Muscle layer of colon (tissue), 2 donors: ENCODE measurements around the gene KANSL1.

Experiments used
- H3K27ac ChIP-seq: one replicate; pipeline ENCODE4 v1.7.0; 2013; ENCODE audit warnings: low read depth, mild to moderate bottlenecking, low read length, moderate library complexity
- H3K27me3 ChIP-seq, 2 donors: one replicate each; pipeline ENCODE4 v1.7.0; 2013; ENCODE audit warnings: low read length in 2 of 2, mild to moderate bottlenecking in 2 of 2; ENCODE audit not compliant: insufficient read depth in 2 of 2, control insufficient read depth in 1 of 2
- H3K36me3 ChIP-seq: one replicate; pipeline ENCODE4 v1.7.0; 2013; ENCODE audit warnings: mild to moderate bottlenecking, low read length; ENCODE audit not compliant: insufficient read depth
- H3K4me1 ChIP-seq: one replicate; pipeline ENCODE4 v1.7.0; 2013; ENCODE audit warnings: mild to moderate bottlenecking, low read length; ENCODE audit not compliant: insufficient read depth
- H3K4me3 ChIP-seq, 2 donors: one replicate each; pipeline ENCODE4 v1.7.0; 2013; ENCODE audit warnings: low read length in 2 of 2, low read depth in 1 of 2, mild to moderate bottlenecking in 1 of 2, moderate library complexity in 1 of 2
- H3K9ac ChIP-seq: one replicate; pipeline ENCODE4 v1.7.0; 2013; ENCODE audit warnings: low read length
- H3K9me3 ChIP-seq: one replicate; pipeline ENCODE4 v1.7.0; 2013; ENCODE audit warnings: mild to moderate bottlenecking, low read length
- donor health status: abdominal sarcoma.
- donor health status: Adenocarcinoma of cecum.

Gene KANSL1

DNA sequence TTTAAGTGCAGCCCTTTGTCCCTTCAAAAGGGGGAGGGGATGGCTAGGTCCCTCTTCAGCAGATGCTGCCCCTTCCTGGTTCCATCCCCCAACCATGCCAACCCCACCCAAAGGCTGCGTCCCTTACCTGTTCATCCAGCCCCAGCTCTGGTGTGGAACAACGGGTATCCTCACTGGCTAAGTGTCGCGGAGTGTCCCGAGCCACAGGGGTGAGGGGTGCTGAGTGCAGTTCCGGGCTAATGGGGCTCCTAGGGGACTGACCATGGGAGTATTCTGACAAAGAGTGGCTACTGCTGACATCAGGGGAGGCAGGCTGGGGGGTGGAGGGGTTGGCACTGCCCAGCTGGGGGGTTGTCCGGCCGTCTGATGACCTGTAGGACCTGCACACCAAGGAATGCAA is 161.3 kb downstream of the KANSL1 start:
- Histone ChIP-seq H3K4me3 (no peak overlapping the region), H3K4me1 (peaks cover 8% of the 10 kb centered on the region), H3K27ac (no peak overlapping the region), H3K9me3 (no peaks in the 10 kb centered on the region), H3K9ac (no peak overlapping the region), H3K36me3 (peaks cover 78% of the 10 kb centered on the region), H3K27me3 (no peaks in the 10 kb centered on the region)

DNA sequence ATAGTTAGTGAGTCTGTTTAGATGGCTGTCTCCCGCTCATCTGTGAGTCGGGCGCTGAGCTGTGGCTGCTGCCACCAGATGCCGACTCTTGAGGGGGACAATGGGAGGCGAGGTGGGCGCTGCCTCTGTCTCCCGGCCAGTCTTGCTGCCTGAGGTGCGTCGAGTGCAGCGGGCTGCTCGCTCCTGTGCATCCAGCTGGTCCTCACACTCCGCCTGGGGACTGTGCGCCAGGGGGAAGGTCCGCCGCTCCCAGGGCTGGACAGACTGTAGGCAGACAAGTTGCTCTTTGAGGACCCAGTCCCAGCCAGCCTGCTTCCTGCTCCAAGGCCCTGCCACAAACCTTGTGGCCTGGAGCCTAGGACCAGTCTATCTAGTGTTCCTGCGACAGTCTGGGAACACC is 161.8 kb downstream of the KANSL1 start:
- Histone ChIP-seq H3K4me1 (peaks cover 8% of the 10 kb centered on the region), H3K9ac (no peak overlapping the region), H3K36me3 (peaks cover 74% of the 10 kb centered on the region), H3K9me3 (no peaks in the 10 kb centered on the region), H3K27ac (no peak overlapping the region), H3K4me3 (no peak overlapping the region), H3K27me3 (no peaks in the 10 kb centered on the region)

DNA sequence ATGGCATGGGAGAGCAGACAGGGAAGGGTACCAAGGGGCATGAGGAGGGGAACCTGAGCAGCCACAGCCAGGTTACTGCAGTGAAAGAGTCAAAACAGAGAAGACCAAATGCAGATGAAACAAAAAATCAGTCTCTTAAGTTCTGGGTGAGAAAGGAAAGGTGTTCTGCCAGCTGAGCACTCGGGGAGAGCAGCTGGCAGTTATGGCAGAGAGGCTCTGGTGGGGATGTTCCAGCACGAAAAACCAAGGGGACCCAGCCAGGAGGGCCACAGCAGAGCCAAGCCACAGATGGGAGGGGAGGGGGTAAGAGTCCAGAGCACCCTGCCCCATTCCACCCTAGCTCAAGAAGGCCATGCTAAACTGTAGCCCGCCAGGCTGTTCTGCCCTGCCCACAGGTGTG is 162.5 kb downstream of the KANSL1 start:
- no peak overlapping the region for H3K4me3 ChIP-seq
- peaks cover 68% of the 10 kb centered on the region for H3K36me3 ChIP-seq
- H3K9me3 ChIP-seq, result no peaks in the 10 kb centered on the region
- H3K27me3 ChIP-seq, result no peaks in the 10 kb centered on the region
- H3K27ac ChIP-seq, result no peak overlapping the region
- peaks cover 8% of the 10 kb centered on the region for H3K4me1 ChIP-seq
- H3K9ac ChIP-seq, result no peak overlapping the region

DNA sequence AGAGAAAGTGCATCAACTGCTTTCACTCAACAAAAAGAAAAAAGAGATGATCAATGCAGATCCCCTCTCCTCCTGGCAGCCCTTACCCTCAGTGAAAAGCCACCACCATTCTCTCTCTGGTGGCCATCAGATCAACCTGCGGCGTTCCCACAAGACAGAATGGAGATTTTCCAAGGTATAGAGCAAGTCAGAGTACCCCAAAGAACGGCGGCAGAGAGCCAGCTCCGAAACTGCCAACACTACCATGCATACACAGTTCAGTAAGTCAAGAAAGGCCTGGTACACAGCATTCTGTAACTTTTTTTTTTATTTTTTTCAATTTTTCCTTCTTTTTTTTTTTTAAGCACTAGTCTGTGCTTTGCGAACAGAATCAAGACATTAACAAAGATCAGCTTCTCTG is 163.6 kb downstream of the KANSL1 start:
- Histone ChIP-seq H3K4me1 (peaks cover 8% of the 10 kb centered on the region), H3K9ac (no peak overlapping the region), H3K27ac (no peak overlapping the region), H3K9me3 (no peaks in the 10 kb centered on the region), H3K4me3 (no peak overlapping the region), H3K36me3 (peaks cover 59% of the 10 kb centered on the region), H3K27me3 (no peaks in the 10 kb centered on the region)

DNA sequence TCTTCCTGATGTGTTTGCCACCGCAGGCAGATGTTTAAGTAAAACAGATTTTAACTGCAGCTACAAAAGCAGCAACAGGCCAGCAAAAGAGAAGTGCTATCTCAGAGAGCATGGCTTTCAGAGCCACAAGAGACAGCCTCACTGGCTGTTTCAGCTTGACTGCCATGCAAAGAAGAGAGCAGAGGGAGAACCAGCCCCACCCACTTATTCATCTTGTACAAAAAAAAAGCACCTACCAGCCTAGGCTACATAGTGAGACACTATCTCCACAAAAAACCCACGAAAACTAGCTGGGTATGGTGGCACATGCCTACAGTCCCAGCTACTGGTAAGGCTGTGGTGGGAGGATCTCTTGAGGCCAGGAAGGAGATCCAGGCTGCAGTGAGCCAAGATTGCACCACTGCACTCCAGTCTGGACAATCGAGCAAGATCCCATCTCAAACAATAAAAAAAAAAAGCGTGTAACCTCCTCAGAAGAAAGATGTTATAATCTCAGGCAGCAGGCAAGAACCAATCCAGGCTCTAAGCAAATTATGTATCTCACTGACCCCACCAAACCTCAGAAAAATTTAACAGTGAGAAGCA is 164.2 kb downstream of the KANSL1 start:
- no peaks in the 10 kb centered on the region for H3K27me3 ChIP-seq
- H3K36me3 ChIP-seq, result peaks cover 53% of the 10 kb centered on the region
- no peaks in the 10 kb centered on the region for H3K9me3 ChIP-seq
- peaks cover 8% of the 10 kb centered on the region for H3K4me1 ChIP-seq
- no peak overlapping the region for H3K9ac ChIP-seq
- no peak overlapping the region for H3K4me3 ChIP-seq
- no peak overlapping the region for H3K27ac ChIP-seq

DNA sequence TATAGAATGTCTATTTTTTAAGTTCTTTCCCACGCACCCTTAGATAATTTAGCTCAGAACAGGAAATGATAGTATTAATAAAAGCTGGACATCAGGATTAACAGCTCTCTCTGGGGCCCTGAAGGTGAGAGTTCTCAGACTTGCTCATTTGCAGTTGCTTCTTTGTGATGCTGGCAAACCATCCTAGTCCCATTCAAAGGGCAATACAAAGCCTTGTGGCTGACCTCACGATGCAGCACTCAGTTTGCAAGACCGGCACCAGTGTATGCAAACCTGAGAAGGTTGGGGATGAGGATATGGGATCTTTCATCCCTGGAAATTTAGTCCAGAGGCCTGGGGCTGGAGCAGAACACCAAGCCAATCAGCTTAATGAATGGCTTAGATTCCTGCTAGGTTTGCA is 164.9 kb downstream of the KANSL1 start:
- Histone ChIP-seq H3K27ac (no peak overlapping the region), H3K4me1 (peaks cover 8% of the 10 kb centered on the region), H3K4me3 (no peak overlapping the region), H3K36me3 (peaks cover 46% of the 10 kb centered on the region), H3K9me3 (no peaks in the 10 kb centered on the region), H3K9ac (no peak overlapping the region), H3K27me3 (no peaks in the 10 kb centered on the region)

DNA sequence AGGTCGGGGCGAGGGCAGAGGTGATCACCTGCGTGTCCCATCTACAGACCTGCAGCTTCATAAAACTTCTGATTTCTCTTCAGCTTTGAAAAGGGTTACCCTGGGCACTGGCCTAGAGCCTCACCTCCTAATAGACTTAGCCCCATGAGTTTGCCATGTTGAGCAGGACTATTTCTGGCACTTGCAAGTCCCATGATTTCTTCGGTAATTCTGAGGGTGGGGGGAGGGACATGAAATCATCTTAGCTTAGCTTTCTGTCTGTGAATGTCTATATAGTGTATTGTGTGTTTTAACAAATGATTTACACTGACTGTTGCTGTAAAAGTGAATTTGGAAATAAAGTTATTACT is 165.3 kb downstream of the KANSL1 start:
- H3K9me3 ChIP-seq, result no peaks in the 10 kb centered on the region

DNA sequence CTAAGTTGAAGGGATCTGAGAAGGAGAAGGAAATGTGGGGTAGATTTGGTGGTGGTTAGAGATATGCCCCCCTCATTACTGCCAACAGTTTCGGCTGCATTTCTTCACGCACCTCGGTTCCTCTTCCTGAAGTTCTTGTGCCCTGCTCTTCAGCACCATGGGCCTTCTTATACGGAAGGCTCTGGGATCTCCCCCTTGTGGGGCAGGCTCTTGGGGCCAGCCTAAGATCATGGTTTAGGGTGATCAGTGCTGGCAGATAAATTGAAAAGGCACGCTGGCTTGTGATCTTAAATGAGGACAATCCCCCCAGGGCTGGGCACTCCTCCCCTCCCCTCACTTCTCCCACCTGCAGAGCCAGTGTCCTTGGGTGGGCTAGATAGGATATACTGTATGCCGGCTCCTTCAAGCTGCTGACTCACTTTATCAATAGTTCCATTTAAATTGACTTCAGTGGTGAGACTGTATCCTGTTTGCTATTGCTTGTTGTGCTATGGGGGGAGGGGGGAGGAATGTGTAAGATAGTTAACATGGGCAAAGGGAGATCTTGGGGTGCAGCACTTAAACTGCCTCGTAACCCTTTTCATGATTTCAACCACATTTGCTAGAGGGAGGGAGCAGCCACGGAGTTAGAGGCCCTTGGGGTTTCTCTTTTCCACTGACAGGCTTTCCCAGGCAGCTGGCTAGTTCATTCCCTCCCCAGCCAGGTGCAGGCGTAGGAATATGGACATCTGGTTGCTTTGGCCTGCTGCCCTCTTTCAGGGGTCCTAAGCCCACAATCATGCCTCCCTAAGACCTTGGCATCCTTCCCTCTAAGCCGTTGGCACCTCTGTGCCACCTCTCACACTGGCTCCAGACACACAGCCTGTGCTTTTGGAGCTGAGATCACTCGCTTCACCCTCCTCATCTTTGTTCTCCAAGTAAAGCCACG is 165.9 kb downstream of the KANSL1 start:
- Histone ChIP-seq H3K9ac (no peak overlapping the region), H3K4me3 (no peak overlapping the region), H3K27ac (no peak overlapping the region), H3K9me3 (no peaks in the 10 kb centered on the region), H3K27me3 (no peaks in the 10 kb centered on the region), H3K36me3 (peaks cover 36% of the 10 kb centered on the region), H3K4me1 (peaks cover 8% of the 10 kb centered on the region)

More for the DNA sequence above, 165.3 kb downstream of the KANSL1 start:
- Histone ChIP-seq H3K27me3 (no peaks in the 10 kb centered on the region), H3K4me1 (peaks cover 8% of the 10 kb centered on the region), H3K9ac (no peak overlapping the region), H3K36me3 (peaks cover 42% of the 10 kb centered on the region), H3K4me3 (no peak overlapping the region), H3K27ac (no peak overlapping the region)

DNA sequence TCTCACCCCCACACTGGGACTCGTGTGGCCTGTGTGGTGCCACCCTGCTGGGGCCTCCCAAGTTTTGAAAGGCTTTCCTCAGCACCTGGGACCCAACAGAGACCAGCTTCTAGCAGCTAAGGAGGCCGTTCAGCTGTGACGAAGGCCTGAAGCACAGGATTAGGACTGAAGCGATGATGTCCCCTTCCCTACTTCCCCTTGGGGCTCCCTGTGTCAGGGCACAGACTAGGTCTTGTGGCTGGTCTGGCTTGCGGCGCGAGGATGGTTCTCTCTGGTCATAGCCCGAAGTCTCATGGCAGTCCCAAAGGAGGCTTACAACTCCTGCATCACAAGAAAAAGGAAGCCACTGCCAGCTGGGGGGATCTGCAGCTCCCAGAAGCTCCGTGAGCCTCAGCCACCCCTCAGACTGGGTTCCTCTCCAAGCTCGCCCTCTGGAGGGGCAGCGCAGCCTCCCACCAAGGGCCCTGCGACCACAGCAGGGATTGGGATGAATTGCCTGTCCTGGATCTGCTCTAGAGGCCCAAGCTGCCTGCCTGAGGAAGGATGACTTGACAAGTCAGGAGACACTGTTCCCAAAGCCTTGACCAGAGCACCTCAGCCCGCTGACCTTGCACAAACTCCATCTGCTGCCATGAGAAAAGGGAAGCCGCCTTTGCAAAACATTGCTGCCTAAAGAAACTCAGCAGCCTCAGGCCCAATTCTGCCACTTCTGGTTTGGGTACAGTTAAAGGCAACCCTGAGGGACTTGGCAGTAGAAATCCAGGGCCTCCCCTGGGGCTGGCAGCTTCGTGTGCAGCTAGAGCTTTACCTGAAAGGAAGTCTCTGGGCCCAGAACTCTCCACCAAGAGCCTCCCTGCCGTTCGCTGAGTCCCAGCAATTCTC is 166.8 kb downstream of the KANSL1 start:
- Histone ChIP-seq H3K9me3 (no peaks in the 10 kb centered on the region), H3K9ac (no peak overlapping the region), H3K27me3 (no peaks in the 10 kb centered on the region), H3K4me1 (peaks cover 8% of the 10 kb centered on the region), H3K4me3 (no peak overlapping the region), H3K27ac (no peak overlapping the region), H3K36me3 (peaks cover 27% of the 10 kb centered on the region)

DNA sequence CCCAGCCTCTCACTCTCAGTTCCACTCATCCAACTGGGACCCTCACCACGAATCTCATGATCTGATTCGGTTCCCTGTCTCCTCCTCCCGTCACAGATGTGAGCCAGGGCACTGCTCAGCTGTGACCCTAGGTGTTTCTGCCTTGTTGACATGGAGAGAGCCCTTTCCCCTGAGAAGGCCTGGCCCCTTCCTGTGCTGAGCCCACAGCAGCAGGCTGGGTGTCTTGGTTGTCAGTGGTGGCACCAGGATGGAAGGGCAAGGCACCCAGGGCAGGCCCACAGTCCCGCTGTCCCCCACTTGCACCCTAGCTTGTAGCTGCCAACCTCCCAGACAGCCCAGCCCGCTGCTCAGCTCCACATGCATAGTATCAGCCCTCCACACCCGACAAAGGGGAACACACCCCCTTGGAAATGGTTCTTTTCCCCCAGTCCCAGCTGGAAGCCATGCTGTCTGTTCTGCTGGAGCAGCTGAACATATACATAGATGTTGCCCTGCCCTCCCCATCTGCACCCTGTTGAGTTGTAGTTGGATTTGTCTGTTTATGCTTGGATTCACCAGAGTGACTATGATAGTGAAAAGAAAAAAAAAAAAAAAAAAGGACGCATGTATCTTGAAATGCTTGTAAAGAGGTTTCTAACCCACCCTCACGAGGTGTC is 167.6 kb downstream of the KANSL1 start:
- peaks cover 8% of the 10 kb centered on the region for H3K4me1 ChIP-seq
- no peak overlapping the region for H3K4me3 ChIP-seq
- no peaks in the 10 kb centered on the region for H3K27me3 ChIP-seq
- H3K36me3 ChIP-seq, result peaks cover 19% of the 10 kb centered on the region
- H3K9me3 ChIP-seq, result no peaks in the 10 kb centered on the region
- no peak overlapping the region for H3K27ac ChIP-seq
- H3K9ac ChIP-seq, result no peak overlapping the region

DNA sequence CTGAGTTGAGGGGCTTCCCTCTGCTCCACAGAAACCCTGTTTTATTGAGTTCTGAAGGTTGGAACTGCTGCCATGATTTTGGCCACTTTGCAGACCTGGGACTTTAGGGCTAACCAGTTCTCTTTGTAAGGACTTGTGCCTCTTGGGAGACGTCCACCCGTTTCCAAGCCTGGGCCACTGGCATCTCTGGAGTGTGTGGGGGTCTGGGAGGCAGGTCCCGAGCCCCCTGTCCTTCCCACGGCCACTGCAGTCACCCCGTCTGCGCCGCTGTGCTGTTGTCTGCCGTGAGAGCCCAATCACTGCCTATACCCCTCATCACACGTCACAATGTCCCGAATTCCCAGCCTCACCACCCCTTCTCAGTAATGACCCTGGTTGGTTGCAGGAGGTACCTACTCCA is 168.2 kb downstream of the KANSL1 start:
- peaks cover 8% of the 10 kb centered on the region for H3K4me1 ChIP-seq
- peaks cover 13% of the 10 kb centered on the region for H3K36me3 ChIP-seq
- no peaks in the 10 kb centered on the region for H3K27me3 ChIP-seq
- H3K27ac ChIP-seq, result no peak overlapping the region
- no peak overlapping the region for H3K4me3 ChIP-seq
- no peak overlapping the region for H3K9ac ChIP-seq
- no peaks in the 10 kb centered on the region for H3K9me3 ChIP-seq
